K562 (cell line): Measurements from ENCODE around the gene EIF3I. TPM values are rescaled to one million over a fixed set of nuclear protein-coding genes. Genes with fewer than 3 reads are reported as not detected.

Experiments used
- BRCA1 ChIP-seq, 2 experiments: fragments of 450-650 bp in 1 of 2; sonication (generic) in 1 of 2; formaldehyde crosslinking in 1 of 2; IDR thresholded peaks; 2 replicates each; pipeline versions ENCODE4 v1.5.0 to v1.6.1; 2017 to 2020; ENCODE audit warnings: mild to moderate bottlenecking in 1 of 2, missing genetic modification reagents in 1 of 2
- BRD4 ChIP-seq: fragments of 200-600 bp; sonication (generic); IDR thresholded peaks from 2 replicates; pipeline ENCODE4 v1.6.1; 2017; ENCODE audit warnings: inconsistent platforms
- CHD4 ChIP-seq: fragments of 200-600 bp; sonication (generic); IDR thresholded peaks from 3 replicates; pipeline ENCODE4 v1.6.1; 2012; ENCODE audit warnings: low read depth, mild to moderate bottlenecking, mixed read lengths, low read length, inconsistent platforms; ENCODE audit not compliant: insufficient read depth, insufficient replicate concordance, poor library complexity, severe bottlenecking
- ELF2 ChIP-seq: fragments of 250-450 bp; sonication (Bioruptor Pico); IDR thresholded peaks from 2 replicates; pipeline ENCODE4 v1.5.0; 2021; ENCODE audit warnings: mild to moderate bottlenecking
- FOXJ2 ChIP-seq: fragments of 200-800 bp; sonication (Bioruptor generic); IDR thresholded peaks from 2 replicates; pipeline ENCODE4 v1.6.1; 2016; ENCODE audit warnings: missing genetic modification characterization, missing compliant biosample characterization
- FOXJ3 ChIP-seq: sonication (generic); formaldehyde crosslinking; IDR thresholded peaks from 2 replicates; pipeline ENCODE4 v1.4.0; 2020; ENCODE audit warnings: mild to moderate bottlenecking, missing genetic modification reagents
- LCOR ChIP-seq: sonication (generic); formaldehyde crosslinking; IDR thresholded peaks from 2 replicates; pipeline ENCODE4 v1.8.0; 2022; ENCODE audit warnings: mild to moderate bottlenecking, missing genetic modification reagents
- NFXL1 ChIP-seq: fragments of 450-650 bp; formaldehyde crosslinking; IDR thresholded peaks from 2 replicates; pipeline ENCODE4 v1.4.0; 2021; ENCODE audit warnings: mild to moderate bottlenecking
- NONO ChIP-seq, 2 experiments: fragments of 200-400 bp in 1 of 2; fragments of 450-650 bp in 1 of 2; formaldehyde crosslinking in 1 of 2; IDR thresholded peaks; 2 replicates each; pipeline ENCODE4 v1.6.1; 2017; ENCODE audit warnings: low read depth in 2 of 2, mild to moderate bottlenecking in 2 of 2, moderate library complexity in 2 of 2, low read length in 1 of 2
- NR0B1 ChIP-seq: fragments of 450-650 bp; IDR thresholded peaks from one replicate; pipeline ENCODE4 v1.6.1; 2018; ENCODE audit warnings: mild to moderate bottlenecking, moderate library complexity; ENCODE audit not compliant: partially characterized antibody
- TAF15 ChIP-seq: fragments of 200-400 bp; formaldehyde crosslinking; IDR thresholded peaks from 2 replicates; pipeline ENCODE4 v1.6.1; 2017; ENCODE audit warnings: mild to moderate bottlenecking, low read depth, low read length, moderate library complexity
- XRCC3 ChIP-seq: fragments of 450-650 bp; IDR thresholded peaks from 2 replicates; pipeline ENCODE4 v1.6.1; 2017; ENCODE audit warnings: mild to moderate bottlenecking, moderate library complexity
- ZNF23 ChIP-seq: fragments of 250-450 bp; sonication (Bioruptor Pico); IDR thresholded peaks from 2 replicates; pipeline ENCODE4 v1.4.0; 2020; ENCODE audit warnings: mild to moderate bottlenecking
- ZNF583 ChIP-seq: fragments of 250-450 bp; sonication (Bioruptor Pico); IDR thresholded peaks from 2 replicates; pipeline ENCODE4 v1.4.0; 2020
- ZSCAN32 ChIP-seq: fragments of 450-650 bp; formaldehyde crosslinking; IDR thresholded peaks from 2 replicates; pipeline ENCODE4 v1.4.0; 2020; ENCODE audit warnings: mild to moderate bottlenecking, moderate library complexity
- polyA plus RNA-seq, 8 experiments: library from polyadenylated mRNA; depleted of rRNA in 4 of 8; stranded (reverse) in 5 of 8; unstranded in 3 of 8; fragments of >200 nt; fragmentation: Nextera tagmentation in 2 of 8; fragmentation: Illumina TruSeq in 1 of 8; extraction: Ambion mirVana in 2 of 8; extraction: Trizol in 1 of 8; gene quantifications; 2 replicates each; pipeline versions ENCODE4 v1.2.1 to v1.2.3, GENCODE V29; 2011 to 2014; ENCODE audit warnings: inconsistent platforms in 1 of 8, missing spikeins in 1 of 8
- total RNA-seq, 7 experiments: library from RNA; depleted of rRNA in 6 of 7; stranded (reverse); fragments of >200 nt in 6 of 7; fragmentation: Illumina TruSeq in 2 of 7; extraction: Trizol in 2 of 7; gene quantifications; 2 replicates each; pipeline versions ENCODE4 v1.2.1 to v1.2.3, GENCODE V29; 2011 to 2021; ENCODE audit warnings: low replicate concordance in 1 of 7
- TF ChIP-seq, protein P1 (sequence below): fragments of 450-650 bp; IDR thresholded peaks from 2 replicates; pipeline ENCODE4 v1.7.1; 2018; ENCODE audit warnings: mild to moderate bottlenecking, low read depth; ENCODE audit not compliant: partially characterized antibody
- TF ChIP-seq, protein P2 (sequence below): fragments of 250-450 bp; sonication (Bioruptor Pico); IDR thresholded peaks from 2 replicates; pipeline ENCODE4 v1.4.0; 2020

Gene EIF3I
- total and polyA plus RNA-seq, 9 of the 15 experiments (the other 6 are each of a cell fraction or from before 2014, with no cell fraction given): 414 to 1,526 (median 635) TPM

GRCh38 chr1:32179443-32180185, 42.6 kb upstream of the EIF3I start, which contains the start of gene TXLNA (continued):
- TF ChIP-seq, protein P1, sequence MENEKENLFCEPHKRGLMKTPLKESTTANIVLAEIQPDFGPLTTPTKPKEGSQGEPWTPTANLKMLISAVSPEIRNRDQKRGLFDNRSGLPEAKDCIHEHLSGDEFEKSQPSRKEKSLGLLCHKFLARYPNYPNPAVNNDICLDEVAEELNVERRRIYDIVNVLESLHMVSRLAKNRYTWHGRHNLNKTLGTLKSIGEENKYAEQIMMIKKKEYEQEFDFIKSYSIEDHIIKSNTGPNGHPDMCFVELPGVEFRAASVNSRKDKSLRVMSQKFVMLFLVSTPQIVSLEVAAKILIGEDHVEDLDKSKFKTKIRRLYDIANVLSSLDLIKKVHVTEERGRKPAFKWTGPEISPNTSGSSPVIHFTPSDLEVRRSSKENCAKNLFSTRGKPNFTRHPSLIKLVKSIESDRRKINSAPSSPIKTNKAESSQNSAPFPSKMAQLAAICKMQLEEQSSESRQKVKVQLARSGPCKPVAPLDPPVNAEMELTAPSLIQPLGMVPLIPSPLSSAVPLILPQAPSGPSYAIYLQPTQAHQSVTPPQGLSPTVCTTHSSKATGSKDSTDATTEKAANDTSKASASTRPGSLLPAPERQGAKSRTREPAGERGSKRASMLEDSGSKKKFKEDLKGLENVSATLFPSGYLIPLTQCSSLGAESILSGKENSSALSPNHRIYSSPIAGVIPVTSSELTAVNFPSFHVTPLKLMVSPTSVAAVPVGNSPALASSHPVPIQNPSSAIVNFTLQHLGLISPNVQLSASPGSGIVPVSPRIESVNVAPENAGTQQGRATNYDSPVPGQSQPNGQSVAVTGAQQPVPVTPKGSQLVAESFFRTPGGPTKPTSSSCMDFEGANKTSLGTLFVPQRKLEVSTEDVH: no peak
- TF ChIP-seq XRCC3 (no peak), NR0B1 (no peak), ZNF583 (CRISPR knock-in tag) (0 out of 2 replicates have a peak, but pooled peaks have one; percentile 44), BRCA1 (IDR thresholded peaks at IDR 0.05) (no peak), BRCA1 (CRISPR knock-in tag; IDR thresholded peaks at IDR 0.05) (no peak), ZSCAN32 (CRISPR knock-in tag) (0 out of 2 replicates have a peak, but pooled peaks have one; percentile 47), NFXL1 (CRISPR knock-in tag) (peak; percentile 83; the same call in 1 of the 2 replicates), ELF2 (CRISPR knock-in tag) (peak; percentile 67; the same call in 1 of the 2 replicates), LCOR (CRISPR knock-in tag) (peak; percentile 89), FOXJ3 (CRISPR knock-in tag) (no peak), FOXJ2 (peak; percentile 1; the same call in 1 of the 2 replicates), NONO (IDR thresholded peaks at IDR 0.05; ENCODE audit: low read depth in 2 of 2, low read length in 1 of 2) (peak; percentile 58 to 75; a peak in 2 of 4 replicates), CHD4 (no peak), ZNF23 (CRISPR knock-in tag) (0 out of 2 replicates have a peak, but pooled peaks have one; percentile 23), TAF15 (no peak), BRD4 (peak; percentile 83)
- TF ChIP-seq, protein P2, sequence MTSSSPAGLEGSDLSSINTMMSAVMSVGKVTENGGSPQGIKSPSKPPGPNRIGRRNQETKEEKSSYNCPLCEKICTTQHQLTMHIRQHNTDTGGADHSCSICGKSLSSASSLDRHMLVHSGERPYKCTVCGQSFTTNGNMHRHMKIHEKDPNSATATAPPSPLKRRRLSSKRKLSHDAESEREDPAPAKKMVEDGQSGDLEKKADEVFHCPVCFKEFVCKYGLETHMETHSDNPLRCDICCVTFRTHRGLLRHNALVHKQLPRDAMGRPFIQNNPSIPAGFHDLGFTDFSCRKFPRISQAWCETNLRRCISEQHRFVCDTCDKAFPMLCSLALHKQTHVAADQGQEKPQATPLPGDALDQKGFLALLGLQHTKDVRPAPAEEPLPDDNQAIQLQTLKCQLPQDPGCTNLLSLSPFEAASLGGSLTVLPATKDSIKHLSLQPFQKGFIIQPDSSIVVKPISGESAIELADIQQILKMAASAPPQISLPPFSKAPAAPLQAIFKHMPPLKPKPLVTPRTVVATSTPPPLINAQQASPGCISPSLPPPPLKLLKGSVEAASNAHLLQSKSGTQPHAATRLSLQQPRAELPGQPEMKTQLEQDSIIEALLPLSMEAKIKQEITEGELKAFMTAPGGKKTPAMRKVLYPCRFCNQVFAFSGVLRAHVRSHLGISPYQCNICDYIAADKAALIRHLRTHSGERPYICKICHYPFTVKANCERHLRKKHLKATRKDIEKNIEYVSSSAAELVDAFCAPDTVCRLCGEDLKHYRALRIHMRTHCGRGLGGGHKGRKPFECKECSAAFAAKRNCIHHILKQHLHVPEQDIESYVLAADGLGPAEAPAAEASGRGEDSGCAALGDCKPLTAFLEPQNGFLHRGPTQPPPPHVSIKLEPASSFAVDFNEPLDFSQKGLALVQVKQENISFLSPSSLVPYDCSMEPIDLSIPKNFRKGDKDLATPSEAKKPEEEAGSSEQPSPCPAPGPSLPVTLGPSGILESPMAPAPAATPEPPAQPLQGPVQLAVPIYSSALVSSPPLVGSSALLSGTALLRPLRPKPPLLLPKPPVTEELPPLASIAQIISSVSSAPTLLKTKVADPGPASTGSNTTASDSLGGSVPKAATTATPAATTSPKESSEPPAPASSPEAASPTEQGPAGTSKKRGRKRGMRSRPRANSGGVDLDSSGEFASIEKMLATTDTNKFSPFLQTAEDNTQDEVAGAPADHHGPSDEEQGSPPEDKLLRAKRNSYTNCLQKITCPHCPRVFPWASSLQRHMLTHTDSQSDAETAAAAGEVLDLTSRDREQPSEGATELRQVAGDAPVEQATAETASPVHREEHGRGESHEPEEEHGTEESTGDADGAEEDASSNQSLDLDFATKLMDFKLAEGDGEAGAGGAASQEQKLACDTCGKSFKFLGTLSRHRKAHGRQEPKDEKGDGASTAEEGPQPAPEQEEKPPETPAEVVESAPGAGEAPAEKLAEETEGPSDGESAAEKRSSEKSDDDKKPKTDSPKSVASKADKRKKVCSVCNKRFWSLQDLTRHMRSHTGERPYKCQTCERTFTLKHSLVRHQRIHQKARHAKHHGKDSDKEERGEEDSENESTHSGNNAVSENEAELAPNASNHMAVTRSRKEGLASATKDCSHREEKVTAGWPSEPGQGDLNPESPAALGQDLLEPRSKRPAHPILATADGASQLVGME (CRISPR knock-in tag): peak; percentile 84
